Fibroblast of mammary gland (primary cell): Measurements from ENCODE around the gene AREG.
A peak's percentile ranks its signal among the peaks of the same experiment; 100 is the strongest.

ENCODE experiments used
- DNase-seq: peaks from one replicate; pipeline ENCODE4 v3.0.0-alpha.2; 2010; ENCODE audit warnings: low read depth
- H3K4me3 ChIP-seq: 2 replicates; pipeline ENCODE4 v1.5.1; 2011; ENCODE audit warnings: low read depth, mild to moderate bottlenecking, low read length, moderate library complexity; ENCODE audit not compliant: control insufficient read depth
- CTCF ChIP-seq: conservative IDR thresholded peaks from 2 replicates; pipeline ENCODE4 v1.5.1; 2011; ENCODE audit warnings: low read depth, low read length, inconsistent platforms; ENCODE audit not compliant: control insufficient read depth, insufficient read depth

AREG gene

GRCh38 chr4:74439952-74440351, 5.0 kb upstream of the AREG start:
- no peak overlapping the region for H3K4me3 ChIP-seq
- TF ChIP-seq CTCF, result no peak
- DNase-seq, result no peak

- no peak overlapping the region for H3K4me3 ChIP-seq
- DNase-seq, result no peak
- no peak for TF ChIP-seq CTCF
Observed at GRCh38 chr4:74440356-74440755, 4.6 kb upstream of the AREG start.

- DNase-seq, result peak; percentile 50
- no peak overlapping the region for H3K4me3 ChIP-seq
- no peak for TF ChIP-seq CTCF
Observed at GRCh38 chr4:74441744-74442143, 3.2 kb upstream of the AREG start.

GRCh38 chr4:74446193-74446868, 1.4 kb downstream of the AREG start:
- H3K4me3 ChIP-seq, result peak overlapping the region; percentile 81
- TF ChIP-seq CTCF, result no peak
- DNase-seq, result no peak

GRCh38 chr4:74446896-74447295, 2.0 kb downstream of the AREG start:
- DNase-seq, result no peak
- no peak for TF ChIP-seq CTCF
- H3K4me3 ChIP-seq, result peak overlapping the region; percentile 0

- peak; percentile 48 for DNase-seq
- no peak for TF ChIP-seq CTCF
- H3K4me3 ChIP-seq, result peak overlapping the region; percentile 6
Observed at GRCh38 chr4:74447636-74448233, 2.8 kb downstream of the AREG start.
